Fibroblast of pulmonary artery (primary cell): ENCODE results near the gene GTF3C1.

Experiments
- DNase-seq: peaks from one replicate; pipeline ENCODE4 v3.0.0-alpha.2; 2010; ENCODE audit warnings: low read depth
- H3K4me3 ChIP-seq: replicated peaks from 2 replicates; pipeline ENCODE4 v1.5.1; 2011; ENCODE audit warnings: low read depth, mild to moderate bottlenecking, control low read depth, low read length, moderate library complexity
- CTCF ChIP-seq: IDR thresholded peaks from 2 replicates; pipeline ENCODE4 v1.5.1; 2011; ENCODE audit warnings: mild to moderate bottlenecking, control low read depth, low read length, inconsistent platforms; ENCODE audit errors: missing control alignments

Gene GTF3C1

GRCh38 chr16:27566417-27566816 lies 16.7 kb upstream of the GTF3C1 start:
- H3K4me3 ChIP-seq, result no peak overlapping the region
- TF ChIP-seq CTCF, result no peak
- DNase-seq, result no peak

GRCh38 chr16:27564224-27564623 lies 14.5 kb upstream of the GTF3C1 start:
- TF ChIP-seq CTCF, result no peak

GRCh38 chr16:27561216-27561615 lies 11.5 kb upstream of the GTF3C1 start:
- no peak for DNase-seq
- H3K4me3 ChIP-seq, result no peak overlapping the region
- TF ChIP-seq CTCF, result no peak

More at GRCh38 chr16:27564224-27564623, 14.5 kb upstream of the GTF3C1 start:
- H3K4me3 ChIP-seq, result no peak overlapping the region
- DNase-seq, result no peak

- H3K4me3 ChIP-seq, result no peak overlapping the region
- no peak for TF ChIP-seq CTCF
- no peak for DNase-seq
Observed at GRCh38 chr16:27558932-27559331, 9.2 kb upstream of the GTF3C1 start.

- H3K4me3 ChIP-seq, result no peak overlapping the region
- no peak for DNase-seq
- no peak for TF ChIP-seq CTCF
Observed at GRCh38 chr16:27558434-27558833, 8.7 kb upstream of the GTF3C1 start.

- DNase-seq, result no peak
- TF ChIP-seq CTCF, result no peak
- no peak overlapping the region for H3K4me3 ChIP-seq
Observed at GRCh38 chr16:27556471-27556870, 6.8 kb upstream of the GTF3C1 start.

GRCh38 chr16:27551036-27551435 lies 1.3 kb upstream of the GTF3C1 start:
- H3K4me3 ChIP-seq, result peak overlapping the region; percentile 100
- DNase-seq, result no peak
- no peak for TF ChIP-seq CTCF
